ENCODE results near the gene BTNL3. TPM values are rescaled to one million over a fixed set of nuclear protein-coding genes. Genes with fewer than 3 reads are reported as not detected.
"Not testable (repeated sequence)": the region's sequence is repeated elsewhere in the genome, so short reads cannot be mapped to it uniquely, and the experiment has no call there.

BTNL3 gene
- total and polyA plus RNA-seq, 12 donors: 0.03 to 0.17 TPM; not detected in 10

- no peak for TF ChIP-seq CTCF (IDR thresholded peaks at IDR 0.05)
- H3K9me3 ChIP-seq: peaks cover 0 to 13% (median 0%) of the 10 kb centered on the region in 11 donors
- H3K4me1 ChIP-seq: no peaks in the 10 kb centered on the region
- 87 to 89% methylated on average over 9 of the region's 9 CpGs for WGBS, 2 donors
- H3K27me3 ChIP-seq: peaks cover 0 to 14% (median 0%) of the 10 kb centered on the region in 7 donors
- H3K36me3 ChIP-seq: no peaks in the 10 kb centered on the region
- DNase-seq (no peak), ATAC-seq (no peak)
- no peak overlapping the region for H3K27ac ChIP-seq
- intact Hi-C loops (cut with DNase I): loop anchor here in 2 of 10 donors (2.0 kb wide), 1 partner anchor 59 kb away; no protein-coding TSS in a partner anchor
- no peak overlapping the region for H3K4me3 ChIP-seq
These were observed 17.1 kb downstream of the BTNL3 start for GRCh38 chr5:181005791-181006190.

DNA sequence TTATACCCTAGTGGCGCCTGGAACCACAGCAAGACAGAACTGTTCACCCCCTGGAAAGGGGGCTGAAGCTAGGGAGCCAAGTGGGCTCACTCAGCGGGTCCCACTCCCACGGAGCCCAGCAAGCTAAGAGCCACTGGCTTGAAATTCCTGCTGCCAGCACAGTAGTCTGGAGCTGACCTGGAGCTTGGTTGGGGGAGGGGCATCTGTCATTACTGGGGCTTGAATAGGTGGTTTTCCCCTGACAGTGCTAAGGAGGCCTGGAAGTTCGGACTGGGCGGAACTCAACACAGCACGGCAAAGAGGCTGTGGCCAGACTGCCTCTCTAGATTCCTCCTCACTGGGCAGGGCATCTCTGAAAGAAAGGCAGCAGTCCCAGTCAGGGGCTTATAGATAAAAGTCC lies 19.5 kb downstream of the BTNL3 start:
- H3K4me3 ChIP-seq: no peak overlapping the region
- peaks cover 0 to 14% (median 0%) of the 10 kb centered on the region in 7 donors for H3K27me3 ChIP-seq
- ATAC-seq: no peak
- 72 to 76% methylated on average over 6 of the region's 6 CpGs for WGBS, 2 donors
- no peak for TF ChIP-seq CTCF (IDR thresholded peaks at IDR 0.05)
- DNase-seq: no peak
- no peaks in the 10 kb centered on the region for H3K4me1 ChIP-seq
- H3K9me3 ChIP-seq: peaks cover 0 to 17% (median 0%) of the 10 kb centered on the region in 11 donors
- H3K36me3 ChIP-seq: no peaks in the 10 kb centered on the region
- intact Hi-C loops (cut with DNase I): no loop called here
- H3K27ac ChIP-seq: no peak overlapping the region

- intact Hi-C loops (cut with DNase I); H3K27me3 ChIP-seq; H3K4me3 ChIP-seq; DNase-seq; H3K4me1 ChIP-seq; H3K36me3 ChIP-seq; ATAC-seq; H3K27ac ChIP-seq: not testable (repeated sequence)
- WGBS, 2 donors: 89 to 94% methylated on average over 4 of the region's 4 CpGs
- H3K9me3 ChIP-seq: peaks cover 0 to 30% (median 0%) of the 10 kb centered on the region in 11 donors
These were observed 21.4 kb downstream of the BTNL3 start for GRCh38 chr5:181010018-181010417.

DNA sequence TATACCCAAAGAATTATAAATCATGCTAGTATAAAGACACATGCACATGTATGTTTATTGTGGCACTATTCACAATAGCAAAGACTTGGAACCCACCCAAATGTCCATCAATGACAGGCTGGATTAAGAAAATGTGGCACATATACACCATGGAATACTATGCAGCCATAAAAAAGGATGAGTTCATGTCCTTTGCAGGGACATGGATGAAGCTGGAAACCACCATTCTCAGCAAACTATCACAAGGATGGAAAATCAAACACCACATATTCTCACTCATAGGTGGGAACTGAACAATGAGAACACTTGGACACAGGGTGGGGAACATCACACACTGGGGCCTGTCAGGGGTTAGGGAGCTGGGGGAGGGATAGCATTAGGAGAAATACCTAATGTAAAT lies 26.0 kb downstream of the BTNL3 start:
- H3K4me1 ChIP-seq; ATAC-seq; DNase-seq; H3K4me3 ChIP-seq; H3K27ac ChIP-seq; H3K36me3 ChIP-seq; intact Hi-C loops (cut with DNase I); H3K27me3 ChIP-seq: not testable (repeated sequence)
- peaks cover 0 to 33% (median 0%) of the 10 kb centered on the region in 11 donors for H3K9me3 ChIP-seq

- intact Hi-C loops (cut with DNase I); H3K4me1 ChIP-seq; ATAC-seq; H3K27me3 ChIP-seq; DNase-seq; H3K27ac ChIP-seq; H3K4me3 ChIP-seq; H3K36me3 ChIP-seq: not testable (repeated sequence)
- WGBS, 2 donors: 81 to 85% methylated on average over 3 of the region's 3 CpGs
- H3K9me3 ChIP-seq: peaks cover 0 to 35% (median 8%) of the 10 kb centered on the region in 11 donors
These were observed 28.8 kb downstream of the BTNL3 start for GRCh38 chr5:181017448-181017847.

GRCh38 chr5:181020688-181021087 lies 32.0 kb downstream of the BTNL3 start:
- intact Hi-C loops (cut with DNase I): loop anchor here in 2 of 10 donors (5.0 to 10.0 kb wide), 2 partner anchors 73 to 246 kb away; no protein-coding TSS in a partner anchor
- WGBS, 2 donors: 72 to 93% methylated on average over 3 of the region's 3 CpGs
- peaks cover 0 to 47% (median 22%) of the 10 kb centered on the region in 11 donors for H3K9me3 ChIP-seq
- no peak for TF ChIP-seq CTCF (IDR thresholded peaks at IDR 0.05)
- no peaks in the 10 kb centered on the region for H3K4me1 ChIP-seq
- ATAC-seq: no peak
- H3K4me3 ChIP-seq: no peak overlapping the region
- DNase-seq: no peak
- H3K27me3 ChIP-seq: peaks cover 0 to 7% (median 0%) of the 10 kb centered on the region in 7 donors
- no peak overlapping the region for H3K27ac ChIP-seq
- no peaks in the 10 kb centered on the region for H3K36me3 ChIP-seq

All from heart right ventricle (tissue), 16 donors.